Suprapubic skin (tissue), 4 donors: ENCODE data around the gene AUTS2.

Source experiments
- EP300 ChIP-seq: sonication (generic); formaldehyde crosslinking; IDR thresholded peaks from one replicate; pipeline ENCODE4 v1.6.1; 2017; ENCODE audit warnings: antibody characterized with exemption
- POLR2A ChIP-seq, 2 donors: fragments of 450-650 bp; IDR thresholded peaks; one replicate each; pipeline ENCODE4 v1.6.1; 2017; ENCODE audit warnings: antibody characterized with exemption in 2 of 2, mild to moderate bottlenecking in 2 of 2, moderate library complexity in 2 of 2
- POLR2AphosphoS5 ChIP-seq, 3 donors: sonication (generic); formaldehyde crosslinking; IDR thresholded peaks; one replicate each; pipeline ENCODE4 v1.6.1; 2017; ENCODE audit warnings: antibody characterized with exemption in 3 of 3
- TF ChIP-seq, protein P1 (sequence below), 2 donors: fragments of 200-600 bp in 1 of 2; fragments of 450-650 bp in 1 of 2; sonication (generic) in 1 of 2; IDR thresholded peaks; one replicate each; pipeline ENCODE4 v1.5.1; 2016 to 2019; ENCODE audit warnings: antibody characterized with exemption in 2 of 2, mild to moderate bottlenecking in 1 of 2, moderate library complexity in 1 of 2

DNA sequence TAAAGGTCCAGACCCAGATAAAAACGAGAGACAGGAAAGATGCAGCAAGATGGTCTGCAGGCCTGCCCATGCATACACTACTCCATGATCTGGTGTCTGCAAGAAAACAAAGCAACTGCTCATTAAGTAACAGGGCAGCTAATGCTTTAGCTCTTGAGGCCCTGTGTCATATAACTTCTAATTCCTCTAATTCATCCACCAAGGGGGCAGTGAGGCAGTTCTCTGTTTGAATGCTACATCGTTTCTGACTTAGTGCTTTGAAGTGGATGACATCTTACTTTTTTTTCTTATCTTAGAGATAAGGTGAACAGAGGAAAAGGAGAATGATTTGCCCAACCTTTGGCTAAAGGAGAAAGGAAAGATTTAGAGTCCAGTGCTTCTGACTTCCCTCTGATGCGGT, 619.7 kb downstream of the AUTS2 start:
- TF ChIP-seq, protein P1, sequence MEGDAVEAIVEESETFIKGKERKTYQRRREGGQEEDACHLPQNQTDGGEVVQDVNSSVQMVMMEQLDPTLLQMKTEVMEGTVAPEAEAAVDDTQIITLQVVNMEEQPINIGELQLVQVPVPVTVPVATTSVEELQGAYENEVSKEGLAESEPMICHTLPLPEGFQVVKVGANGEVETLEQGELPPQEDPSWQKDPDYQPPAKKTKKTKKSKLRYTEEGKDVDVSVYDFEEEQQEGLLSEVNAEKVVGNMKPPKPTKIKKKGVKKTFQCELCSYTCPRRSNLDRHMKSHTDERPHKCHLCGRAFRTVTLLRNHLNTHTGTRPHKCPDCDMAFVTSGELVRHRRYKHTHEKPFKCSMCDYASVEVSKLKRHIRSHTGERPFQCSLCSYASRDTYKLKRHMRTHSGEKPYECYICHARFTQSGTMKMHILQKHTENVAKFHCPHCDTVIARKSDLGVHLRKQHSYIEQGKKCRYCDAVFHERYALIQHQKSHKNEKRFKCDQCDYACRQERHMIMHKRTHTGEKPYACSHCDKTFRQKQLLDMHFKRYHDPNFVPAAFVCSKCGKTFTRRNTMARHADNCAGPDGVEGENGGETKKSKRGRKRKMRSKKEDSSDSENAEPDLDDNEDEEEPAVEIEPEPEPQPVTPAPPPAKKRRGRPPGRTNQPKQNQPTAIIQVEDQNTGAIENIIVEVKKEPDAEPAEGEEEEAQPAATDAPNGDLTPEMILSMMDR (IDR thresholded peaks at IDR 0.05): no peak
- TF ChIP-seq POLR2A (IDR thresholded peaks at IDR 0.05) (no peak), EP300 (no peak), POLR2AphosphoS5 (IDR thresholded peaks at IDR 0.05) (no peak)
